Upper lobe of right lung (tissue), 1 donor: ENCODE measurements around the gene ERCC6. TPM values are rescaled to one million over a fixed set of nuclear protein-coding genes. Genes with fewer than 3 reads are reported as not detected.
A peak's percentile ranks its signal among the peaks of the same experiment; 100 is the strongest.

Experiments used
- ATAC-seq: fragments of 200-7000 bp; cut with Tn5 transposase; one replicate; pipeline ENCODE4 v1.9.1; 2020; ENCODE audit warnings: mild to moderate bottlenecking, moderate library complexity
- DNase-seq: peaks from one replicate; pipeline ENCODE4 v3.0.0-alpha.2; 2020
- H3K27ac ChIP-seq: fragments of 200-600 bp; one replicate; pipeline ENCODE4 v1.8.0; 2022
- H3K27me3 ChIP-seq: fragments of 200-600 bp; one replicate; pipeline ENCODE4 v1.8.0; 2022; ENCODE audit warnings: mild to moderate bottlenecking
- H3K36me3 ChIP-seq: fragments of 200-600 bp; one replicate; pipeline ENCODE4 v1.8.0; 2022
- H3K4me1 ChIP-seq: fragments of 200-600 bp; one replicate; pipeline ENCODE4 v1.8.0; 2022
- H3K4me3 ChIP-seq: fragments of 200-600 bp; one replicate; pipeline ENCODE4 v1.8.0; 2022; ENCODE audit warnings: mild to moderate bottlenecking
- H3K9me3 ChIP-seq: fragments of 200-600 bp; one replicate; pipeline ENCODE4 v1.8.0; 2022
- intact Hi-C: fragments of 100-400 bp; cut with DNase I; formaldehyde crosslinking; loops from one replicate; pipeline ENCODE4 v1.11.0; 2022
- total RNA-seq: library from RNA; stranded (reverse); fragmentation: NEBNext Ultra II Directional; extraction: Animal tissue kit (Norgen Biotek cat#: 25700); gene quantifications from one replicate; pipeline ENCODE4 v1.2.1, GENCODE V29; 2021
- TF ChIP-seq, protein P1 (sequence below): fragments of 200-600 bp; IDR thresholded peaks from one replicate; pipeline ENCODE4 v1.8.0; 2022; ENCODE audit warnings: antibody characterized with exemption
- donor health status: DM: no; HTN: yes; CAD: no; lungs with severe emphysema.

ERCC6 gene
- total RNA-seq, 1 donor from 2014 or later: 33.9 TPM

DNA sequence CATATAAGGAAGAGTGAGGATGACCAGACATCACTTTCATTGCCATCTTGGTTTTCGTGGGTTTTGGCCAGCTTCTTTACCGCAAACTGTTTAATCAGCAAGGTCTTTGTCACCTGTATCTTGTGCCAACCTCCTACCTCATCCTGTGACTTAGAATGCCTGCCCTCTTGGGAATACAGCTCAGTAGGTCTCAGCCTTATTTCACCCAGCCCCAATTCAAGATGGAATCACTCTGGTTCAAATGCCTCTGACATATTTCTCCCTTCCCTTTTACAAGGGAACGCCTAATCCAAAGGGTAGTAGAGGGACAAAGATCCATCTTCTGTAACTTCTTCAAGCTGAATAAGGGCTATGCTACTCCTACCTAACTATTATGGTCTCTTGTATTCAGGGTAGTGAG, 4.7 kb upstream of the ERCC6 start:
- Histone ChIP-seq H3K9me3 (peaks cover 5% of the 10 kb centered on the region), H3K36me3 (no peaks in the 10 kb centered on the region), H3K4me3 (no peak overlapping the region), H3K27ac (no peak overlapping the region), H3K4me1 (peaks cover 8% of the 10 kb centered on the region), H3K27me3 (no peaks in the 10 kb centered on the region)
- TF ChIP-seq, protein P1, sequence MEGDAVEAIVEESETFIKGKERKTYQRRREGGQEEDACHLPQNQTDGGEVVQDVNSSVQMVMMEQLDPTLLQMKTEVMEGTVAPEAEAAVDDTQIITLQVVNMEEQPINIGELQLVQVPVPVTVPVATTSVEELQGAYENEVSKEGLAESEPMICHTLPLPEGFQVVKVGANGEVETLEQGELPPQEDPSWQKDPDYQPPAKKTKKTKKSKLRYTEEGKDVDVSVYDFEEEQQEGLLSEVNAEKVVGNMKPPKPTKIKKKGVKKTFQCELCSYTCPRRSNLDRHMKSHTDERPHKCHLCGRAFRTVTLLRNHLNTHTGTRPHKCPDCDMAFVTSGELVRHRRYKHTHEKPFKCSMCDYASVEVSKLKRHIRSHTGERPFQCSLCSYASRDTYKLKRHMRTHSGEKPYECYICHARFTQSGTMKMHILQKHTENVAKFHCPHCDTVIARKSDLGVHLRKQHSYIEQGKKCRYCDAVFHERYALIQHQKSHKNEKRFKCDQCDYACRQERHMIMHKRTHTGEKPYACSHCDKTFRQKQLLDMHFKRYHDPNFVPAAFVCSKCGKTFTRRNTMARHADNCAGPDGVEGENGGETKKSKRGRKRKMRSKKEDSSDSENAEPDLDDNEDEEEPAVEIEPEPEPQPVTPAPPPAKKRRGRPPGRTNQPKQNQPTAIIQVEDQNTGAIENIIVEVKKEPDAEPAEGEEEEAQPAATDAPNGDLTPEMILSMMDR: no peak
- ATAC-seq (no peak), DNase-seq (no peak)
- intact Hi-C loops: no loop called here

DNA sequence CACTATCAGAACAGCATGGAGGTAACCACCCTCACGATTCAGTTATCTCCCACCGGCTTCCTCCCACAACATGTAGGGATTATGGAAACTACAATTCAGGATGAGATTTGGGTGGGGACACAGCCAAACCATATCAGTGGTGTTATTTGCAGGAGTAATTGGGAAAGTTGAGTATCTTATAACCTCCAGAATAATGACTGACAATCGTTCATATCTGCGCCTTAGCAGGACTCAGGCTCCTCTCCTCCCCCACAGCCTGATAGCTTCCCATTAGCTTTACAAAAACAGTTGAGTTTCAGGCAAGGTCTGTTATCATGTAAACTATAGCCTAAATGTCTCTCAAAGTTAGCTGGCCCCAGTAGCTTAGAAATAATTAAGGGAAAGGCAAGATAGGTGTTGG, 3.4 kb upstream of the ERCC6 start:
- Histone ChIP-seq H3K4me3 (no peak overlapping the region), H3K4me1 (peaks cover 16% of the 10 kb centered on the region), H3K27me3 (no peaks in the 10 kb centered on the region), H3K27ac (no peak overlapping the region), H3K36me3 (no peaks in the 10 kb centered on the region), H3K9me3 (peaks cover 5% of the 10 kb centered on the region)
- TF ChIP-seq, protein P1: no peak
- intact Hi-C loops: no loop called here
- DNase-seq (no peak), ATAC-seq (no peak)

DNA sequence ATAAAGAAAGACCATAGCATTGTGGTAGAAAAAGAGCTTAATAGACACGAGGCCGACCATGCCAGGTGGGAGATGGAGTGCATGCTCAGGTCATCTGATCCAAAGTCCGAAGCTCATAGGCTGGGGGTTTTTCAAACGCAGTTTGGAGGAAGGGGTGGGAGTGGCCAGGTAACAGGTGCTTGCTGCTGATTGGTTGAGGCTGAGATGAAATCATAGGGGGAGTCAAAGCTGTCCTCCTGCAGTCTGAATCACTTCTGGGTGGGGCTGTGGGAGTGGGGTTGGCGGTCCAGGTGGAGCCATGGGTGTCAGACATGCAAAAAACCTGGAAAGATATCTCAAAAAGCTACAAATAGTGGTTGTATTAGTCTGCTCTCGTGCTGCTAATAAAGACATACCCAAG, 2.8 kb upstream of the ERCC6 start:
- Histone ChIP-seq H3K4me3 (no peak overlapping the region), H3K27ac (no peak overlapping the region), H3K9me3 (peaks cover 5% of the 10 kb centered on the region), H3K27me3 (no peaks in the 10 kb centered on the region), H3K36me3 (no peaks in the 10 kb centered on the region), H3K4me1 (peaks cover 16% of the 10 kb centered on the region)
- no peak for ATAC-seq
- DNase-seq: no peak
- intact Hi-C loops: no loop called here
- TF ChIP-seq, protein P1: no peak

DNA sequence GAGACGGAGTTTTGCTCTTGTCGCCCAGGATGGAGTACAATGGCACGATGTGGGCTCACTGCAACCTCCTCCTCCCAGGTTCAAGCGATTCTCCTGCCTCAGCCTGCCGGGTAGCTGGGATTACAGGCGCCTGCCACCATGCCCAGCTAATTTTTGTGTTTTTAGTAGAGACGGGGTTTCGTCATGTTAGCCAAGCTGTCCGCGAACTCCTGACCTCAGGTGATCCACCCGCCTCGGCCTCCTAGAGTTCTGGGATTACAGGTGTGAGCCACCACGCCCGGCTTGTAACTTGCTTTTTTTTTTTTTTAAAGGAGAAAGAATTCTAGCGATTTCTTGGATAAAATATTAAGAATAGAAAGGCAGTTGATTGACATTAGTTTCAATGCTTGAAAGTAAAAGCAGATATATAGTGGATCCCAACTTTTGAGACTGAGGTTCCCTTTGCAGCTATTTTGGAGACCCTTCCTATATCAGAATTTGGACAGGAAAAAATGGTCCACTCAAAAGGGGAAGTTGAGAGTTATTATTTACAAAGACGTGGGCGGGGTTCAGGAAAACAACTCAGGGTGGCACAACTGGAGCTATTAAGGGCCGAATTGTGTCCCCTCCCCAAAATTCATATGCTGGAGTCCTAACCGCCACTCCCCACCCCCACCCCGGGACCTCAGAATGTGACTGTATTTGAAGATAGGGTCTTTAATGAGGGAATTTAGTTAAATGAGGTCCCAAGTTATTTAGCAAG, 1.3 kb upstream of the ERCC6 start:
- H3K27ac ChIP-seq: peak overlapping the region; percentile 85

DNA sequence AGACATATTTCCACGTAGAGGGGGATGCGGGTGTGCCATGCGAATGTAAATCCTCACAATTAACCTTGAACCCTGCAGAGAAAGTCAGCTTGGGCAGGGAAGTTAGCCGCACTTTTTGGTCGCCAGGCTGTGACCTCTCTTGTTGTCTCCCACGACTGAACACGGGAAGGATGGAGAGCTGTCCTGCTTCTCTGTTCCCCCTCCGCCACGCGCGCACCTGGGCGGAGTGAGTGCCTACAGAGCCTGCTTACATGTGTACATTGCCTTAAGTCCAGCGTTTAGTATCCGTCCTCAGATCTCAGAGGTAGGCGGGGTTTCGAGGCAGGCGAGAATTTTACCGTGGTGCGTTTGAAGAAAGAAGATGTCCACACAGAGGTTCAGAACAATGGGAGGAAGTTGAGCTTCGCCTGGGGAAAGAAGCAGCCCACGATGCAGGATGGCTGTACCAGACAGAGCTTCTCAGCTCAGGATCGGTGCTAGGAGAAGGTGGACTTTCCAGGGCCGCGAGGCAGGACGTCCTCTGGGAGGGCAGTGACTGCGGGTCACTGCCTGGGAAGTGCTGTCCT, 482 bp upstream of the ERCC6 start:
- peak; percentile 70 for DNase-seq
- H3K9me3 ChIP-seq: no peaks in the 10 kb centered on the region
- peak overlapping the region; percentile 73 for H3K4me3 ChIP-seq
- TF ChIP-seq, protein P1: no peak
- no peaks in the 10 kb centered on the region for H3K27me3 ChIP-seq
- H3K4me1 ChIP-seq: peaks cover 25% of the 10 kb centered on the region
- peak overlapping the region; percentile 85 for H3K27ac ChIP-seq
- intact Hi-C loops: no loop called here
- H3K36me3 ChIP-seq: no peaks in the 10 kb centered on the region
- peak; percentile 37 for ATAC-seq

More for the DNA sequence above, 1.3 kb upstream of the ERCC6 start:
- Histone ChIP-seq H3K27me3 (no peaks in the 10 kb centered on the region), H3K36me3 (no peaks in the 10 kb centered on the region), H3K4me1 (peaks cover 17% of the 10 kb centered on the region), H3K9me3 (peaks cover 5% of the 10 kb centered on the region), H3K4me3 (peak overlapping the region; percentile 73)
- DNase-seq (no peak), ATAC-seq (no peak)
- TF ChIP-seq, protein P1: no peak
- intact Hi-C loops: no loop called here
